ENCODE results near the gene CHST14. TPM values are rescaled to one million over a fixed set of nuclear protein-coding genes. Genes with fewer than 3 reads are reported as not detected.

The CHST14 gene
- total RNA-seq, 1 donor from 2014 or later = 24.2 TPM

DNA sequence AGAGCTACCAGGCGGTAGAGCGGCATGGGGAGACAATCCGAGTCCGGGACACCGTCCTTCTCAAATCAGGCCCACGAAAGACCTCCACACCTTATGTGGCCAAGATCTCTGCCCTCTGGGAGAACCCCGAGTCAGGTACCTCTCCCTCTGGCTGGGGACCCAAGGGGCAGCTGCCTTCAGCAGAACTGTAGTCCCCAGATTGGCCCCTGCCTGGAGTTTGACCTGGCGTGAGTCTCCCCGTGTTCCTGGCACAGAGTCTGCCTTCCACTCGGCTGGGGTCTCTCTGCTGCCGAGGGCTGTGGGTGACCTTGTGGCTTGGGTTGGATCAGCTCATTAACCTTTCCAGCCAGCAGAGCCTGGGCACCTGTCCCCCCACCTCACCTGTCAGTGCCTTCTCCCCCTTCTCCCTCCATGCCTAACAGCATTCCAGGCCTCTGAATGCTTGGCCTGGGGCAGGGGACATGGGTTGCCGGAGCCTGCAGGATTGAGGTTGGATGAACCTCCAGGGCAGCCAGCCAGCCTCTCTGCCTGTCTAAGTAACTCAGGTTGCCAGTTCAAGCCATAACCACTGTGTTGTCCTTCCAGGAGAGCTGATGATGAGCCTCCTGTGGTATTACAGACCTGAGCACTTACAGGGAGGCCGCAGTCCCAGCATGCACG, 6.8 kb upstream of the CHST14 start:
- Mint-ChIP-seq H3K27ac (no peak overlapping the region), H3K36me3 (no peaks in the 10 kb centered on the region), H3K27me3 (no peaks in the 10 kb centered on the region), H3K9me3 (no peaks in the 10 kb centered on the region), H3K4me3 (no peak overlapping the region), H3K4me1 (ENCODE audit: unreplicated experiment) (no peaks in the 10 kb centered on the region)
- DNase-seq (ENCODE audit: extremely low spot score, unreplicated experiment) = no peak
- TF ChIP-seq, protein P1, sequence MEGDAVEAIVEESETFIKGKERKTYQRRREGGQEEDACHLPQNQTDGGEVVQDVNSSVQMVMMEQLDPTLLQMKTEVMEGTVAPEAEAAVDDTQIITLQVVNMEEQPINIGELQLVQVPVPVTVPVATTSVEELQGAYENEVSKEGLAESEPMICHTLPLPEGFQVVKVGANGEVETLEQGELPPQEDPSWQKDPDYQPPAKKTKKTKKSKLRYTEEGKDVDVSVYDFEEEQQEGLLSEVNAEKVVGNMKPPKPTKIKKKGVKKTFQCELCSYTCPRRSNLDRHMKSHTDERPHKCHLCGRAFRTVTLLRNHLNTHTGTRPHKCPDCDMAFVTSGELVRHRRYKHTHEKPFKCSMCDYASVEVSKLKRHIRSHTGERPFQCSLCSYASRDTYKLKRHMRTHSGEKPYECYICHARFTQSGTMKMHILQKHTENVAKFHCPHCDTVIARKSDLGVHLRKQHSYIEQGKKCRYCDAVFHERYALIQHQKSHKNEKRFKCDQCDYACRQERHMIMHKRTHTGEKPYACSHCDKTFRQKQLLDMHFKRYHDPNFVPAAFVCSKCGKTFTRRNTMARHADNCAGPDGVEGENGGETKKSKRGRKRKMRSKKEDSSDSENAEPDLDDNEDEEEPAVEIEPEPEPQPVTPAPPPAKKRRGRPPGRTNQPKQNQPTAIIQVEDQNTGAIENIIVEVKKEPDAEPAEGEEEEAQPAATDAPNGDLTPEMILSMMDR (conservative IDR thresholded peaks at IDR 0.05) = no peak

DNA sequence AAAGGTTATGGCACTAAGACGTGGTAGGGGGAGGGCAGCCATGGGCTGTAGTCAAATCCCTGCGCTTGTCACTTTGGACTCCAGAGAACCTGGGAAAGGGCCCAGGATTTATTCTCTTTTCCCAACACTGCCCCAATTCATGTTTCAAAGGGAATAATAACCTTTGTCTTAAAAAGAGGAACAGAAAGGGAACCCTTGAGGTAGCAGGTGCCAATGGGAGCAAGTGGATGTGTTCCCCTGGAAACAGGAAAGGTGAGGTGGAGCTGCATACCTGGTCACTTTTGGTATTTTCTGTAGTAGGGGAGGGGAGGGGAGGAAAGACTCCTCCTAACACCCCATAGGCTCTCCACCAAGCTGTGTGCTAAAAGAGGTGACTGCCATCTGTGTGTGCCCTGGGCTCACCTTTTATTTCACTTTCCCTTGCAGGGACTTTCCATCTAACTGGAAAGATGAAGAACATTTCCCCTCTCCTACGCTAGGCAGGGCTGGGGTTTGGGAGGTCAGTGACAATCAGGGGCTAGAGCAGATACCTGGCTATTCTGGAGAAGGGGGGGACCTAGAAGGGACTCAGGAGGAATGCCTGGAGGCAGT, 6.1 kb upstream of the CHST14 start:
- no peak for DNase-seq (ENCODE audit: extremely low spot score, unreplicated experiment)
- no peaks in the 10 kb centered on the region for H3K9me3 Mint-ChIP-seq
- H3K4me1 Mint-ChIP-seq (ENCODE audit: unreplicated experiment) = no peaks in the 10 kb centered on the region
- no peaks in the 10 kb centered on the region for H3K27me3 Mint-ChIP-seq
- no peak overlapping the region for H3K27ac Mint-ChIP-seq
- H3K36me3 Mint-ChIP-seq = no peaks in the 10 kb centered on the region
- TF ChIP-seq, protein P1 (conservative IDR thresholded peaks at IDR 0.05) = no peak
- no peak overlapping the region for H3K4me3 Mint-ChIP-seq

DNA sequence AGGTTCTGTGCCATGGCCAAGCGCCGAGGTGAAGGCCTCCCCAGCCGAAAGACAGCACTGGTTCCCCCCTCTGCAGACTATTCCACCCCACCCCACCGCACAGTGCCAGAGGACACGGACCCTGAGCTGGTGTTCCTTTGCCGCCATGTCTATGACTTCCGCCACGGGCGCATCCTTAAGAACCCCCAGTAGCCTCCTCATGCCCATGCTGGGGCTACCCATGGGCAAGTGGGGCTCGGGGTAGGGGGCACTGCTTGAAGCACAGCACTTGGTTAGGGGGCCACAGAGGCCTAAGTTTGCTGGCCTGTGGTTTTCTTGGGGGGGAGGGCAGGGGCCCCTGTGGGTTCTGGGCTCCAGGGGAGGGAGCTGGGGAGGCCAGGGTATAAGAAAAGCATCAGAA, 4.8 kb upstream of the CHST14 start:
- no peaks in the 10 kb centered on the region for H3K9me3 Mint-ChIP-seq
- DNase-seq (ENCODE audit: extremely low spot score, unreplicated experiment) = no peak
- no peaks in the 10 kb centered on the region for H3K36me3 Mint-ChIP-seq
- TF ChIP-seq, protein P1 (conservative IDR thresholded peaks at IDR 0.05) = no peak
- H3K27ac Mint-ChIP-seq = no peak overlapping the region
- H3K27me3 Mint-ChIP-seq = no peaks in the 10 kb centered on the region
- H3K4me1 Mint-ChIP-seq (ENCODE audit: unreplicated experiment) = peaks cover 3% of the 10 kb centered on the region
- H3K4me3 Mint-ChIP-seq = no peak overlapping the region

DNA sequence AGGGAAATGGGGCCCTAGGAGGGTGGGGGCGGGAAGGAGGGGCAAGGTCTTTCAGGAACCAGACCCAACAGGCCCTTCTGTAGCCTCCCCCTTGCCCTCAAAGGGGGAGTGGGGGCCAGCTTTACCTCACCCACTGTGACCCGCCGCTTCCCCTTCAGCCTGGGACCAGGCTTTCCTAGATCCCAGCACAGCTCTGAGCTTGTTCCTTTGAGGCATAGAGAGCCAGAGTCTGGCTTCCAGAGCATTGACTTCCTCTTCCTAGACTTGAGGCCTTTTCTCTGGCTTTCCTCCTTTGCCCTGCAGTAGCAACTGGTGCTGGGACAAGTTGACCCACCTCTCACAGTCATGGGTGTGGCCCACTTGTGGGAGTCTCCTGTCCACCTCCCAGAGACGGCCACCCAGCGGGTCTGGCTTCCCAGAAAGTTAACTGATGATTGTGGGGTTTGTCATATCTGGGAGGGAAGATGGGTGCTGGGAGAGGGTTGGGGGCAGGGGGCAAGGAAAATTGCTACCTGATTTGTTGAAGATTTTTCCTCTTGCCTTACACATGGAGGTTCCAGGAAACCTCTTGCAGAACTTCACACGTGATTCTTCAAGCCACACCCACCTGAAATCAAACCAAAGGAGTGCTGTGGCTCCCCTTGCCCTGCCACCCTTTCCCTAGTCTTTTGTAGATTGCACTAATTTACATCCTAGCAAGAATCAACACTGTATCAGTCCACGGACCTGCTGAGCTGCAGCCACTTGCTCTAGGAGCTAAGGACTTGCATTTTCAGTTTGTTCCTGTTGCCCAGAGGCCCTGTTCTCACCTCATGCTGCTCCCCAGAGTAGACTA, 4.1 kb upstream of the CHST14 start:
- H3K4me3 Mint-ChIP-seq = no peak overlapping the region
- no peaks in the 10 kb centered on the region for H3K27me3 Mint-ChIP-seq
- TF ChIP-seq, protein P1 (conservative IDR thresholded peaks at IDR 0.05) = no peak
- H3K36me3 Mint-ChIP-seq = no peaks in the 10 kb centered on the region
- no peaks in the 10 kb centered on the region for H3K9me3 Mint-ChIP-seq
- peaks cover 3% of the 10 kb centered on the region for H3K4me1 Mint-ChIP-seq (ENCODE audit: unreplicated experiment)
- peak overlapping the region; percentile 23 for H3K27ac Mint-ChIP-seq
- DNase-seq (ENCODE audit: extremely low spot score, unreplicated experiment) = no peak

DNA sequence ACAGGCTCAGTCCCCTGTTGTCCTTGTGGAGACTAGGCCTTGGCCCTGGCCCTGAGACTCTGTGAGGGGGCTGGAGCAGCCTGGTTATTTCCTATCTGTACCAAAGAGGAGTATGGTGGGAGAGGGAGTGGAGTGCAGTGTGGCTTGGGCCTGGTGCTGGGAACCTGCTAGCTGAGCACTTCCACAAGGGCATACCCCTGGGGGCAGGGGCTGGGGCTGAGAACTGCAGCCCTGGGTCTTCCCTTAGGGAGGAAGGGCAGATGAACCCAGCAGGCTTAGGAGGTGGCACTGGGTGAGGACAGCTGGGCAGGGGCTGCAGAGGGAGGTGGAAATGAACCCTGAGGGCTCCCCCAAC, 3.5 kb upstream of the CHST14 start:
- Mint-ChIP-seq H3K27me3 (no peaks in the 10 kb centered on the region), H3K4me1 (ENCODE audit: unreplicated experiment) (peaks cover 3% of the 10 kb centered on the region), H3K9me3 (no peaks in the 10 kb centered on the region), H3K27ac (peak overlapping the region; percentile 23), H3K36me3 (no peaks in the 10 kb centered on the region), H3K4me3 (no peak overlapping the region)
- no peak for DNase-seq (ENCODE audit: extremely low spot score, unreplicated experiment)
- TF ChIP-seq, protein P1 (conservative IDR thresholded peaks at IDR 0.05) = no peak

All from type B pancreatic cell (in vitro differentiated cells).